GM23338 (cell line): Measurements from ENCODE around the gene BNC2. TPM values are rescaled to one million over a fixed set of nuclear protein-coding genes. Genes with fewer than 3 reads are reported as not detected.

Source experiments
- ATAC-seq: fragments of 200-7000 bp; cut with Tn5 transposase; 3 replicates; pipeline ENCODE4 v1.9.1; 2020
- DNase-seq: peaks from one replicate; pipeline ENCODE4 v3.0.0-alpha.2; 2015; ENCODE audit warnings: low spot score
- H2AFZ ChIP-seq: fragments of 200-600 bp; sonication (generic); 2 replicates; pipeline ENCODE4 v1.8.0; 2016; ENCODE audit warnings: antibody characterized with exemption, mild to moderate bottlenecking, moderate library complexity
- H3F3A ChIP-seq: fragments of 200-600 bp; sonication (generic); replicated peaks from 2 replicates; pipeline ENCODE4 v1.8.0; 2017; ENCODE audit warnings: antibody characterized with exemption, mixed run types, low read depth
- H3K27ac ChIP-seq: fragments of 200-600 bp; sonication (generic); 2 replicates; pipeline ENCODE4 v1.6.1; 2016; ENCODE audit warnings: low read depth
- H3K27me3 ChIP-seq: fragments of 200-600 bp; sonication (generic); 2 replicates; pipeline ENCODE4 v1.8.0; 2016; ENCODE audit warnings: mild to moderate bottlenecking, mixed run types, moderate library complexity; ENCODE audit not compliant: insufficient read depth
- H3K36me3 ChIP-seq: fragments of 200-600 bp; sonication (generic); 2 replicates; pipeline ENCODE4 v1.8.0; 2016; ENCODE audit warnings: mild to moderate bottlenecking; ENCODE audit not compliant: insufficient read depth
- H3K4me1 ChIP-seq: fragments of 200-600 bp; sonication (generic); 2 replicates; pipeline ENCODE4 v1.8.0; 2016; ENCODE audit warnings: mild to moderate bottlenecking, moderate library complexity; ENCODE audit not compliant: insufficient read depth
- H3K4me2 ChIP-seq: fragments of 200-600 bp; sonication (generic); 2 replicates; pipeline ENCODE4 v1.7.1; 2017; ENCODE audit warnings: mixed run types
- H3K4me3 ChIP-seq: fragments of 200-600 bp; sonication (generic); 2 replicates; pipeline ENCODE4 v1.6.1; 2016; ENCODE audit warnings: mixed run types
- H3K79me2 ChIP-seq: fragments of 200-600 bp; sonication (generic); replicated peaks from 2 replicates; pipeline ENCODE4 v1.8.0; 2017; ENCODE audit warnings: mild to moderate bottlenecking; ENCODE audit not compliant: insufficient read depth
- H3K9me2 ChIP-seq: fragments of 200-600 bp; sonication (generic); 2 replicates; pipeline ENCODE4 v1.8.0; 2017; ENCODE audit not compliant: insufficient read depth
- H4K20me1 ChIP-seq: fragments of 200-600 bp; sonication (generic); replicated peaks from 2 replicates; pipeline ENCODE4 v1.8.0; 2017; ENCODE audit warnings: mild to moderate bottlenecking; ENCODE audit not compliant: insufficient read depth
- H3K27ac Mint-ChIP-seq: 2 replicates; pipeline ENCODE4 v1.8.0; 2020; ENCODE audit warnings: inconsistent platforms, mild to moderate bottlenecking, moderate library complexity, mixed read lengths
- H3K27me3 Mint-ChIP-seq: 3 replicates; pipeline ENCODE4 v1.8.0; 2022; ENCODE audit warnings: low read depth, mild to moderate bottlenecking, moderate library complexity, mixed read lengths, inconsistent platforms; ENCODE audit not compliant: insufficient read depth, poor library complexity
- H3K36me3 Mint-ChIP-seq: 3 replicates; pipeline ENCODE4 v1.8.0; 2021; ENCODE audit warnings: low read depth, mild to moderate bottlenecking, inconsistent platforms, moderate library complexity, mixed read lengths
- H3K4me1 Mint-ChIP-seq: 3 replicates; pipeline ENCODE4 v1.8.0; 2020; ENCODE audit warnings: mild to moderate bottlenecking, inconsistent platforms, mixed read lengths
- H3K4me3 Mint-ChIP-seq: 3 replicates; pipeline ENCODE4 v1.8.0; 2021; ENCODE audit warnings: moderate library complexity, mild to moderate bottlenecking, inconsistent platforms, mixed read lengths
- H3K9me3 Mint-ChIP-seq: 3 replicates; pipeline ENCODE4 v1.8.0; 2020; ENCODE audit warnings: moderate library complexity, mild to moderate bottlenecking, inconsistent platforms, mixed read lengths
- CREB1 ChIP-seq: fragments of 250-450 bp; sonication (Bioruptor Pico); IDR thresholded peaks from 2 replicates; pipeline ENCODE4 v1.5.0; 2020; ENCODE audit warnings: low read depth, mild to moderate bottlenecking, moderate library complexity
- CTCF ChIP-seq, 2 experiments: fragments of 200-600 bp in 1 of 2; sonication (generic) in 1 of 2; conservative IDR thresholded peaks; 2 replicates each; pipeline versions ENCODE4 v1.5.1 to v1.6.1; 2016 to 2017; ENCODE audit warnings: antibody characterized with exemption in 2 of 2, low read depth in 2 of 2, mild to moderate bottlenecking in 2 of 2, moderate library complexity in 1 of 2
- EZH2phosphoT487 ChIP-seq: fragments of 200-600 bp; sonication (generic); IDR thresholded peaks from one replicate; pipeline ENCODE4 v1.8.1; 2018; ENCODE audit warnings: antibody characterized with exemption; ENCODE audit not compliant: unreplicated experiment
- POLR2AphosphoS5 ChIP-seq: IDR thresholded peaks from 2 replicates; pipeline ENCODE4 v1.6.1; 2016; ENCODE audit warnings: antibody characterized with exemption, low read depth
- ZNF331 ChIP-seq: fragments of 250-450 bp; sonication (Bioruptor Pico); IDR thresholded peaks from 2 replicates; pipeline ENCODE4 v1.5.0; 2020; ENCODE audit warnings: low read depth, mild to moderate bottlenecking, moderate library complexity
- ZNF462 ChIP-seq: fragments of 250-450 bp; sonication (Bioruptor Pico); IDR thresholded peaks from 2 replicates; pipeline ENCODE4 v1.5.0; 2020; ENCODE audit warnings: mild to moderate bottlenecking, moderate library complexity
- polyA plus RNA-seq: library from polyadenylated mRNA; unstranded; fragments of >200 nt; fragmentation: Nextera tagmentation; extraction: Ambion mirVana; gene quantifications from 2 replicates; pipeline ENCODE4 v1.2.1, GENCODE V29; 2016
- total RNA-seq: library from RNA; depleted of rRNA; stranded (reverse); fragments of >200 nt; shearing (Covaris generic); gene quantifications from 2 replicates; pipeline ENCODE4 v1.2.3, GENCODE V29; 2014
- TF ChIP-seq, protein P1 (sequence below): IDR thresholded peaks from one replicate; pipeline ENCODE4 v1.6.1; 2018; ENCODE audit warnings: antibody characterized with exemption; ENCODE audit not compliant: unreplicated experiment

BNC2 gene
- total and polyA plus RNA-seq, 2 experiments from 2014 or later: 12.7 to 13.2 TPM

- TF ChIP-seq ZNF462 (no peak), POLR2AphosphoS5 (no peak), CTCF (conservative IDR thresholded peaks at IDR 0.05; ENCODE audit: low read depth in 2 of 2) (no peak)
These were observed 259.9 kb downstream of the BNC2 start (continued) for GRCh38 chr9:16610538-16610937.

DNA sequence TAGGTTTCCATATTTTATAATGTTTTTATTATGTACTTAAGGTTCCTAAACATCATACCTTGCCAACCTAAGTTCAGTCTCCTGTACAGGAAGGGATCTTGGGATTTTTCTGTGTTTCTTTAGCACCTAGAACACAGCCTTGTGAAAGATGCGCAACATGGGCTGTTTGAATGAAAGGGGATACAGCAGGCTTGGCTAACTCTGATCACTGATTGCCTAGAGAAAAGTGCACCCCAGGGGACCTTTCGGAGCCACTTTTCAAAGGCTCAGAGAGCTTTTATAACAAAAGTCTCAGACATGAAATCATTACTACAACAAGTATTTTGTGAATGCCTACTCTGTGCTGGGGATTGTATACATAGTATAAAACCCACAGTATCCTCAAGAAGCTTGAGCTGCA is 261.6 kb downstream of the BNC2 start:
- peak; percentile 38 for DNase-seq
- ATAC-seq: peak; percentile 76
- no peak overlapping the region; the same call in 1 of the 2 replicates for H3K27ac ChIP-seq
- H3K27me3 ChIP-seq: no peaks in the 10 kb centered on the region
- H3F3A ChIP-seq: no peaks in the 10 kb centered on the region
- no peak overlapping the region for H3K27ac Mint-ChIP-seq
- H3K9me3 Mint-ChIP-seq: no peaks in the 10 kb centered on the region
- H3K4me2 ChIP-seq: peak overlapping the region; percentile 59
- H2AFZ ChIP-seq: no peak overlapping the region
- no peaks in the 10 kb centered on the region for H3K36me3 ChIP-seq
- no peaks in the 10 kb centered on the region for H4K20me1 ChIP-seq
- H3K27me3 Mint-ChIP-seq: peaks cover 3% of the 10 kb centered on the region
- no peak overlapping the region for H3K4me3 ChIP-seq
- no peaks in the 10 kb centered on the region for H3K9me2 ChIP-seq
- no peaks in the 10 kb centered on the region for H3K36me3 Mint-ChIP-seq
- peaks cover 15% of the 10 kb centered on the region for H3K79me2 ChIP-seq
- H3K4me1 ChIP-seq: peaks cover 35% of the 10 kb centered on the region
- H3K4me3 Mint-ChIP-seq: no peak overlapping the region
- peaks cover 48% of the 10 kb centered on the region for H3K4me1 Mint-ChIP-seq
- TF ChIP-seq POLR2AphosphoS5 (no peak), ZNF331 (CRISPR knock-in tag) (no peak), CREB1 (CRISPR knock-in tag) (no peak), EZH2phosphoT487 (no peak)
- TF ChIP-seq, protein P1, sequence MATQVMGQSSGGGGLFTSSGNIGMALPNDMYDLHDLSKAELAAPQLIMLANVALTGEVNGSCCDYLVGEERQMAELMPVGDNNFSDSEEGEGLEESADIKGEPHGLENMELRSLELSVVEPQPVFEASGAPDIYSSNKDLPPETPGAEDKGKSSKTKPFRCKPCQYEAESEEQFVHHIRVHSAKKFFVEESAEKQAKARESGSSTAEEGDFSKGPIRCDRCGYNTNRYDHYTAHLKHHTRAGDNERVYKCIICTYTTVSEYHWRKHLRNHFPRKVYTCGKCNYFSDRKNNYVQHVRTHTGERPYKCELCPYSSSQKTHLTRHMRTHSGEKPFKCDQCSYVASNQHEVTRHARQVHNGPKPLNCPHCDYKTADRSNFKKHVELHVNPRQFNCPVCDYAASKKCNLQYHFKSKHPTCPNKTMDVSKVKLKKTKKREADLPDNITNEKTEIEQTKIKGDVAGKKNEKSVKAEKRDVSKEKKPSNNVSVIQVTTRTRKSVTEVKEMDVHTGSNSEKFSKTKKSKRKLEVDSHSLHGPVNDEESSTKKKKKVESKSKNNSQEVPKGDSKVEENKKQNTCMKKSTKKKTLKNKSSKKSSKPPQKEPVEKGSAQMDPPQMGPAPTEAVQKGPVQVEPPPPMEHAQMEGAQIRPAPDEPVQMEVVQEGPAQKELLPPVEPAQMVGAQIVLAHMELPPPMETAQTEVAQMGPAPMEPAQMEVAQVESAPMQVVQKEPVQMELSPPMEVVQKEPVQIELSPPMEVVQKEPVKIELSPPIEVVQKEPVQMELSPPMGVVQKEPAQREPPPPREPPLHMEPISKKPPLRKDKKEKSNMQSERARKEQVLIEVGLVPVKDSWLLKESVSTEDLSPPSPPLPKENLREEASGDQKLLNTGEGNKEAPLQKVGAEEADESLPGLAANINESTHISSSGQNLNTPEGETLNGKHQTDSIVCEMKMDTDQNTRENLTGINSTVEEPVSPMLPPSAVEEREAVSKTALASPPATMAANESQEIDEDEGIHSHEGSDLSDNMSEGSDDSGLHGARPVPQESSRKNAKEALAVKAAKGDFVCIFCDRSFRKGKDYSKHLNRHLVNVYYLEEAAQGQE: no peak
